ENCODE measurements around the gene PSD.

The PSD gene

DNA sequence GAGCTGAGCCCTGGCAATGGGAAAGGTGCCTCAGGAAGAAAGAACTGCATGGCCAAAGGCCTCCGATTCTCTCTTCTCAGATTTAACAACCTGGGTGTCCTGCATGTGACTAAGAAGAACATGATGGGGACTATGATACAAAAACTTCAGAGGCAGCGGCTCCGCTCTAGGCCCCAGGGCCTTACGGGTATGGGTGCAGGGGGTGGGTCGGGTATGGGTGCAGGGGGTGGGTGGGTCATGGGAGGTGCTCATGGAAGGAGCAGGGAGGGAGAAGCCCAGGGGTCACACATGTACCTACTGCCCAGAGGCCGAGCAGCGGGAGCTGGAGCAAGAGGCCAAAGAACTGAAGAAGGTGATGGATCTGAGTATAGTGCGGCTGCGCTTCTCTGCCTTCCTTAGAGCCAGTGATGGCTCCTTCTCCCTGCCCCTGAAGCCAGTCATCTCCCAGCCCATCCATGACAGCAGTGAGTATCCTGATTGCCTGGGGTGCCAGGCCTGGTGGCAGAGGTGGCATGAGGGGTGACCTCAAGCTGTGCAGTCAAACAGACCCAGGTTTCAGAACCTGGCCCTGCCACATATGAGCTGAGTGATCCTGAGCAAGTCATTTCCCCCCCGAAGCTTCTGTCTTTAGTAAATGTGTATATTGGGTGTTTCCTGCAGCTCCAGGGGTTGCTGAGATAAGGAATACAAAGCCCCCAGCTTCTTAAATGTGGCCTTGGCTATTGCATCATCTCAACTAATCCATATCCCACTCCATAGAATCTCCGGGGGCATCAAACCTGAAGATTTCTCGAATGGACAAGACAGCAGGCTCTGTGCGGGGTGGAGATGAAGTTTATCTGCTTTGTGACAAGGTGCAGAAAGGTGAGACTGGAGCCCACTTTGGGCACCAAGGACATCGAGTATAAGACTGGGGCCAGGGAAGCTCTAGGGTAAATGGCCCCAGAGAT, 21.1 kb downstream of the PSD start:
- H2BK12ac ChIP-seq (ENCODE audit: low read length in 2 of 2), result no peak overlapping the region
- no peak overlapping the region for H4K91ac ChIP-seq (ENCODE audit: low read length)
- no peak overlapping the region for H3K18ac ChIP-seq (ENCODE audit: low read depth in 1 of 2, low read length in 2 of 2)
- H4K8ac ChIP-seq (ENCODE audit: low read length), result no peak overlapping the region
- 98% methylated on average over 13 of the region's 14 CpGs for WGBS
- peaks cover 30 to 52% of the 10 kb centered on the region in 2 experiments for H3K36me3 ChIP-seq (ENCODE audit: control insufficient read depth in 1 of 2, insufficient read depth in 2 of 2, low read depth in 1 of 2, low read length in 2 of 2)
- peaks cover 23% of the 10 kb centered on the region for H3K79me1 ChIP-seq (replicated peaks; ENCODE audit: low read length, poor library complexity, severe bottlenecking)
- H3K27ac ChIP-seq (ENCODE audit: low read length, poor library complexity, severe bottlenecking), result no peak overlapping the region
- no peak overlapping the region for H3K14ac ChIP-seq (ENCODE audit: low read length in 2 of 2)
- H3K4ac ChIP-seq (ENCODE audit: low read depth in 1 of 2, low read length in 2 of 2), result no peak overlapping the region
- H3K4me2 ChIP-seq (ENCODE audit: low read length, poor library complexity, severe bottlenecking), result no peak overlapping the region
- H2BK15ac ChIP-seq (ENCODE audit: low read depth, poor library complexity, severe bottlenecking), result no peak overlapping the region
- H2BK120ac ChIP-seq (ENCODE audit: low read depth, low read length), result no peak overlapping the region
- H3K9ac ChIP-seq (ENCODE audit: low read length), result no peak overlapping the region
- H3K9me3 ChIP-seq (ENCODE audit: control insufficient read depth, low read length), result no peaks in the 10 kb centered on the region
- no peak overlapping the region for H2AFZ ChIP-seq (ENCODE audit: low read depth, low read length)
- no peak overlapping the region for H2AK5ac ChIP-seq (ENCODE audit: low read length, severe bottlenecking)
- H2BK5ac ChIP-seq (ENCODE audit: low read depth, low read length, poor library complexity, severe bottlenecking), result no peak overlapping the region
- H3K23ac ChIP-seq (ENCODE audit: low read length in 2 of 2), result no peak overlapping the region
- peaks cover 60% of the 10 kb centered on the region for H3K4me1 ChIP-seq (ENCODE audit: control insufficient read depth, insufficient read depth, low read depth, low read length)
- H3K27me3 ChIP-seq (ENCODE audit: control insufficient read depth in 1 of 2, insufficient read depth in 1 of 2, low read length in 2 of 2), result no peaks in the 10 kb centered on the region
- DNase-seq, result no peak
- H3K4me3 ChIP-seq (ENCODE audit: insufficient read depth in 1 of 2, low read depth in 1 of 2, low read length in 2 of 2), result no peak overlapping the region

DNA sequence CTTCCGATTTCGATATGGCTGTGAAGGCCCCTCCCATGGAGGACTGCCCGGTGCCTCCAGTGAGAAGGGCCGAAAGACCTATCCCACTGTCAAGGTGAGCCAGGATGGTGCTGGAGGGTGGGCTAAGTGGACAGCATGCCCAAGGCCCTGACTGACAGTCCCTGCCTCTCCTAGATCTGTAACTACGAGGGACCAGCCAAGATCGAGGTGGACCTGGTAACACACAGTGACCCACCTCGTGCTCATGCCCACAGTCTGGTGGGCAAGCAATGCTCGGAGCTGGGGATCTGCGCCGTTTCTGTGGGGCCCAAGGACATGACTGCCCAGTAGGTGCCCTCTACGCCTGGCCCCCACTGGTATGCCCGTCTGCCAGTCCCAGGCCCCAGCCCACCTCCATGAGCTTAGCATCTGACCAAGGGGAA, 21.8 kb downstream of the PSD start:
- H3K14ac ChIP-seq (ENCODE audit: low read length in 2 of 2), result no peak overlapping the region
- H2BK12ac ChIP-seq (ENCODE audit: low read length in 2 of 2), result peak overlapping the region in 1 of 2 experiments; percentile 23
- no peak overlapping the region for H3K23ac ChIP-seq (ENCODE audit: low read length in 2 of 2)
- 98% methylated on average over 12 of the region's 12 CpGs for WGBS
- H2BK5ac ChIP-seq (ENCODE audit: low read depth, low read length, poor library complexity, severe bottlenecking), result no peak overlapping the region
- DNase-seq, result no peak
- peak overlapping the region; percentile 90 for H3K9ac ChIP-seq (ENCODE audit: low read length)
- H3K4me2 ChIP-seq (ENCODE audit: low read length, poor library complexity, severe bottlenecking), result no peak overlapping the region
- H3K27me3 ChIP-seq (ENCODE audit: control insufficient read depth in 1 of 2, insufficient read depth in 1 of 2, low read length in 2 of 2), result no peaks in the 10 kb centered on the region
- H2BK15ac ChIP-seq (ENCODE audit: low read depth, poor library complexity, severe bottlenecking), result no peak overlapping the region
- peak overlapping the region; percentile 74 for H4K91ac ChIP-seq (ENCODE audit: low read length)
- no peak overlapping the region for H3K18ac ChIP-seq (ENCODE audit: low read depth in 1 of 2, low read length in 2 of 2)
- no peak overlapping the region for H3K27ac ChIP-seq (ENCODE audit: low read length, poor library complexity, severe bottlenecking)
- H3K4me3 ChIP-seq (ENCODE audit: insufficient read depth in 1 of 2, low read depth in 1 of 2, low read length in 2 of 2), result peak overlapping the region in 1 of 2 experiments; percentile 92
- H3K36me3 ChIP-seq (ENCODE audit: control insufficient read depth in 1 of 2, insufficient read depth in 2 of 2, low read depth in 1 of 2, low read length in 2 of 2), result peaks cover 27 to 45% of the 10 kb centered on the region in 2 experiments
- H3K4me1 ChIP-seq (ENCODE audit: control insufficient read depth, insufficient read depth, low read depth, low read length), result peaks cover 53% of the 10 kb centered on the region
- H3K9me3 ChIP-seq (ENCODE audit: control insufficient read depth, low read length), result no peaks in the 10 kb centered on the region
- H2AK5ac ChIP-seq (ENCODE audit: low read length, severe bottlenecking), result peak overlapping the region; percentile 25
- H2BK120ac ChIP-seq (ENCODE audit: low read depth, low read length), result no peak overlapping the region
- no peak overlapping the region for H3K4ac ChIP-seq (ENCODE audit: low read depth in 1 of 2, low read length in 2 of 2)
- no peak overlapping the region for H4K8ac ChIP-seq (ENCODE audit: low read length)
- H3K79me1 ChIP-seq (replicated peaks; ENCODE audit: low read length, poor library complexity, severe bottlenecking), result peaks cover 23% of the 10 kb centered on the region
- H2AFZ ChIP-seq (ENCODE audit: low read depth, low read length), result no peak overlapping the region

DNA sequence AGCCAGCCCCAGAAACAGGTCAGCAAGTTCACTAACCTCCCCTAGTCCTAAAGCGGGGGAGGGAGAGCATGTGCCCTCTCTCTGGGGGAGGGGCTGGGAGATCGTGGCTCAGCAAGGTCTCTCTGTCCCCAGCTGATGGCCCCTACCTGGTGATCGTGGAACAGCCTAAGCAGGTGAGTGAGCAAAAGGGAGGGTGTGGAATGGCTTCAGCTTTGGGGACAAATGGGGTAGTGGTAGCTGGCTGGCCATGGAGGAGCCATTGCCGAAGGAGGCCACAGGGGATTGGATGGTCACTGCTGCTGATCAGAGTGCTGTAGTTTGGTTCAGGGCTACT, 22.3 kb downstream of the PSD start:
- Histone ChIP-seq H3K27me3 (ENCODE audit: control insufficient read depth in 1 of 2, insufficient read depth in 1 of 2, low read length in 2 of 2) (no peaks in the 10 kb centered on the region), H2BK120ac (ENCODE audit: low read depth, low read length) (peak overlapping the region; percentile 54), H3K79me1 (replicated peaks; ENCODE audit: low read length, poor library complexity, severe bottlenecking) (peaks cover 23% of the 10 kb centered on the region), H3K4me1 (ENCODE audit: control insufficient read depth, insufficient read depth, low read depth, low read length) (peaks cover 48% of the 10 kb centered on the region), H3K9ac (ENCODE audit: low read length) (peak overlapping the region; percentile 90), H3K36me3 (ENCODE audit: control insufficient read depth in 1 of 2, insufficient read depth in 2 of 2, low read depth in 1 of 2, low read length in 2 of 2) (peaks cover 22 to 41% of the 10 kb centered on the region in 2 experiments), H3K9me3 (ENCODE audit: control insufficient read depth, low read length) (no peaks in the 10 kb centered on the region), H2AK5ac (ENCODE audit: low read length, severe bottlenecking) (peak overlapping the region; percentile 25), H3K4me2 (ENCODE audit: low read length, poor library complexity, severe bottlenecking) (peak overlapping the region; percentile 99), H2BK15ac (ENCODE audit: low read depth, poor library complexity, severe bottlenecking) (no peak overlapping the region), H3K27ac (ENCODE audit: low read length, poor library complexity, severe bottlenecking) (no peak overlapping the region), H2AFZ (ENCODE audit: low read depth, low read length) (no peak overlapping the region), H4K8ac (ENCODE audit: low read length) (no peak overlapping the region), H3K4ac (ENCODE audit: low read depth in 1 of 2, low read length in 2 of 2) (peak overlapping the region in 1 of 2 experiments; percentile 28), H3K14ac (ENCODE audit: low read length in 2 of 2) (no peak overlapping the region), H3K18ac (ENCODE audit: low read depth in 1 of 2, low read length in 2 of 2) (no peak overlapping the region), H3K4me3 (ENCODE audit: insufficient read depth in 1 of 2, low read depth in 1 of 2, low read length in 2 of 2) (peak overlapping the region; percentile 17 to 92), H2BK5ac (ENCODE audit: low read depth, low read length, poor library complexity, severe bottlenecking) (no peak overlapping the region), H3K23ac (ENCODE audit: low read length in 2 of 2) (no peak overlapping the region), H4K91ac (ENCODE audit: low read length) (peak overlapping the region; percentile 74), H2BK12ac (ENCODE audit: low read length in 2 of 2) (peak overlapping the region in 1 of 2 experiments; percentile 33)
- DNase-seq, result no peak
- WGBS, result 84% methylated on average over 4 of the region's 4 CpGs

Measured in mesenchymal stem cell (in vitro differentiated cells and primary cell).